ENCODE results near the gene SIVA1.
"Not testable (repeated sequence)": the region's sequence is repeated elsewhere in the genome, so short reads cannot be mapped to it uniquely, and the experiment has no call there.

SIVA1 gene

GRCh38 chr14:104734991-104735779, 17.8 kb upstream of the SIVA1 start:
- DNase-seq (ENCODE audit: low read depth), result no peak

- no peak for DNase-seq (ENCODE audit: low read depth)
Measured at GRCh38 chr14:104735830-104736642, 16.9 kb upstream of the SIVA1 start.

GRCh38 chr14:104738375-104739019, 14.4 kb upstream of the SIVA1 start:
- DNase-seq (ENCODE audit: low read depth), result no peak

- DNase-seq (ENCODE audit: low read depth), result no peak
Measured at GRCh38 chr14:104739026-104739425, 13.9 kb upstream of the SIVA1 start.

- DNase-seq (ENCODE audit: low read depth), result no peak
Measured at GRCh38 chr14:104739546-104740516, 13.1 kb upstream of the SIVA1 start.

- DNase-seq (ENCODE audit: low read depth), result no peak
Measured at GRCh38 chr14:104741108-104741802, 11.7 kb upstream of the SIVA1 start.

- DNase-seq (ENCODE audit: low read depth), result no peak
Measured at GRCh38 chr14:104741803-104742251, 11.1 kb upstream of the SIVA1 start.

GRCh38 chr14:104742586-104743455, 10.1 kb upstream of the SIVA1 start:
- DNase-seq (ENCODE audit: low read depth), result no peak

GRCh38 chr14:104743461-104744380, 9.2 kb upstream of the SIVA1 start:
- no peak for DNase-seq (ENCODE audit: low read depth)

- no peak for DNase-seq (ENCODE audit: low read depth)
Measured at GRCh38 chr14:104744484-104744883, 8.5 kb upstream of the SIVA1 start.

GRCh38 chr14:104745431-104745830, 7.5 kb upstream of the SIVA1 start:
- DNase-seq (ENCODE audit: low read depth), result no peak

GRCh38 chr14:104746071-104746545, 6.8 kb upstream of the SIVA1 start:
- DNase-seq (ENCODE audit: low read depth), result no peak

- DNase-seq (ENCODE audit: low read depth), result no peak
Measured at GRCh38 chr14:104746934-104747481, 5.9 kb upstream of the SIVA1 start.

GRCh38 chr14:104747876-104748275, 5.1 kb upstream of the SIVA1 start:
- no peak for DNase-seq (ENCODE audit: low read depth)

- no peak for DNase-seq (ENCODE audit: low read depth)
Measured at GRCh38 chr14:104749111-104749649, 3.8 kb upstream of the SIVA1 start.

- no peak for DNase-seq (ENCODE audit: low read depth)
Measured at GRCh38 chr14:104750056-104750752, 2.7 kb upstream of the SIVA1 start.

GRCh38 chr14:104750753-104751057, 2.2 kb upstream of the SIVA1 start:
- DNase-seq (ENCODE audit: low read depth), result not testable (repeated sequence)
